OCI-LY3 (cell line): Measurements from ENCODE around the gene ARHGAP5.

Source experiments
- EZH2phosphoT487 ChIP-seq: fragments of 200-600 bp; shearing (Covaris generic); IDR thresholded peaks from 2 replicates; pipeline ENCODE4 v1.6.1; 2018; ENCODE audit warnings: antibody characterized with exemption, mixed run types, low read depth
- TF ChIP-seq, protein P1 (sequence below): fragments of 200-600, 300-600 bp; sonication (generic); IDR thresholded peaks from 2 replicates; pipeline ENCODE4 v1.5.1; 2014; ENCODE audit warnings: antibody characterized with exemption, low read length, low read depth

GRCh38 chr14:32078023-32078857 lies 1.1 kb downstream of the ARHGAP5 start:
- TF ChIP-seq, protein P1, sequence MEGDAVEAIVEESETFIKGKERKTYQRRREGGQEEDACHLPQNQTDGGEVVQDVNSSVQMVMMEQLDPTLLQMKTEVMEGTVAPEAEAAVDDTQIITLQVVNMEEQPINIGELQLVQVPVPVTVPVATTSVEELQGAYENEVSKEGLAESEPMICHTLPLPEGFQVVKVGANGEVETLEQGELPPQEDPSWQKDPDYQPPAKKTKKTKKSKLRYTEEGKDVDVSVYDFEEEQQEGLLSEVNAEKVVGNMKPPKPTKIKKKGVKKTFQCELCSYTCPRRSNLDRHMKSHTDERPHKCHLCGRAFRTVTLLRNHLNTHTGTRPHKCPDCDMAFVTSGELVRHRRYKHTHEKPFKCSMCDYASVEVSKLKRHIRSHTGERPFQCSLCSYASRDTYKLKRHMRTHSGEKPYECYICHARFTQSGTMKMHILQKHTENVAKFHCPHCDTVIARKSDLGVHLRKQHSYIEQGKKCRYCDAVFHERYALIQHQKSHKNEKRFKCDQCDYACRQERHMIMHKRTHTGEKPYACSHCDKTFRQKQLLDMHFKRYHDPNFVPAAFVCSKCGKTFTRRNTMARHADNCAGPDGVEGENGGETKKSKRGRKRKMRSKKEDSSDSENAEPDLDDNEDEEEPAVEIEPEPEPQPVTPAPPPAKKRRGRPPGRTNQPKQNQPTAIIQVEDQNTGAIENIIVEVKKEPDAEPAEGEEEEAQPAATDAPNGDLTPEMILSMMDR, result no peak
- no peak for TF ChIP-seq EZH2phosphoT487
